HG03457 (cell line): ENCODE data around the gene RHO.
"Not testable (repeated sequence)": the region's sequence is repeated elsewhere in the genome, so short reads cannot be mapped to it uniquely, and the experiment has no call there.

ENCODE experiments used
- ATAC-seq: cut with Tn5 transposase; IDR thresholded peaks from one replicate; pipeline ENCODE4 v1.9.1; 2021; ENCODE audit warnings: moderate number of reproducible peaks; ENCODE audit not compliant: unreplicated experiment

The RHO gene

GRCh38 chr3:129528589-129529100 lies at the start of gene RHO:
TSS of gene RHO (plus strand) at chr3:129528639. CDS start at chr3:129528734, 95 bp downstream.
- no peak for ATAC-seq

GRCh38 chr3:129481225-129481765 lies 47.1 kb upstream of the RHO start:
- ATAC-seq, result not testable (repeated sequence)

- ATAC-seq, result no peak
Observed at GRCh38 chr3:129481766-129482332, 46.6 kb upstream of the RHO start.

- ATAC-seq, result no peak
Observed at GRCh38 chr3:129482721-129483120, 45.7 kb upstream of the RHO start.

GRCh38 chr3:129483870-129484269 lies 44.6 kb upstream of the RHO start:
- no peak for ATAC-seq

GRCh38 chr3:129485146-129485545 lies 43.3 kb upstream of the RHO start:
- not testable (repeated sequence) for ATAC-seq

GRCh38 chr3:129485721-129486663 lies 42.4 kb upstream of the RHO start:
- ATAC-seq, result no peak

- no peak for ATAC-seq
Observed at GRCh38 chr3:129486664-129487035, 41.8 kb upstream of the RHO start.

GRCh38 chr3:129487183-129487867 lies 41.1 kb upstream of the RHO start:
- no peak for ATAC-seq

- ATAC-seq, result not testable (repeated sequence)
Observed at GRCh38 chr3:129487868-129488335, 40.5 kb upstream of the RHO start.

GRCh38 chr3:129489258-129489657 lies 39.2 kb upstream of the RHO start:
- ATAC-seq, result not testable (repeated sequence)

- ATAC-seq, result no peak
Observed at GRCh38 chr3:129490273-129490675, 38.2 kb upstream of the RHO start.

- ATAC-seq, result not testable (repeated sequence)
Observed at GRCh38 chr3:129491077-129491476, 37.4 kb upstream of the RHO start.

- ATAC-seq, result no peak
Observed at GRCh38 chr3:129491794-129492193, 36.6 kb upstream of the RHO start.

- ATAC-seq, result no peak
Observed at GRCh38 chr3:129492691-129493090, 35.7 kb upstream of the RHO start.

GRCh38 chr3:129493206-129493605 lies 35.2 kb upstream of the RHO start:
- no peak for ATAC-seq

- not testable (repeated sequence) for ATAC-seq
Observed at GRCh38 chr3:129494499-129494898, 33.9 kb upstream of the RHO start.

- ATAC-seq, result not testable (repeated sequence)
Observed at GRCh38 chr3:129495006-129495639, 33.3 kb upstream of the RHO start.

GRCh38 chr3:129497876-129498275 lies 30.6 kb upstream of the RHO start:
- not testable (repeated sequence) for ATAC-seq
